ENCODE data around the gene ZNRD2.

GRCh38 chr11:65592858-65593517 is 22.7 kb downstream of the ZNRD2 start:
- TF ChIP-seq ZBTB33 (IDR thresholded peaks at IDR 0.05; ENCODE audit: extremely low read depth, insufficient replicate concordance, low read length) (no peak), EZH2 (IDR thresholded peaks at IDR 0.05) (no peak), POLR2A (IDR thresholded peaks at IDR 0.05; ENCODE audit: borderline replicate concordance, extremely low read depth, insufficient read depth, insufficient read length) (no peak), FOSL1 (IDR thresholded peaks at IDR 0.05; ENCODE audit: low read depth) (no peak), YY1 (IDR thresholded peaks at IDR 0.05; ENCODE audit: extremely low read depth, insufficient replicate concordance, low read depth, low read length) (no peak), POLR2AphosphoS5 (IDR thresholded peaks at IDR 0.05; ENCODE audit: low read depth, low read length) (no peak), MAX (IDR thresholded peaks at IDR 0.05) (no peak), CEBPB (IDR thresholded peaks at IDR 0.05; ENCODE audit: low read depth) (no peak), CTCF (IDR thresholded peaks at IDR 0.05 in 2 of 3, conservative IDR thresholded peaks at IDR 0.05 in 1 of 3; ENCODE audit: borderline replicate concordance in 1 of 3, insufficient read depth in 1 of 3, low read depth in 2 of 3, low read length in 2 of 3) (no peak), CBX3 (IDR thresholded peaks at IDR 0.05; ENCODE audit: low read depth) (no peak), REST (IDR thresholded peaks at IDR 0.05; ENCODE audit: low read depth) (no peak), EZH2phosphoT487 (IDR thresholded peaks at IDR 0.05; ENCODE audit: borderline replicate concordance) (no peak)
